KBM-7 (cell line): ENCODE results near the gene ZFP2.

Experiments used
- DNase-seq: peaks from one replicate; pipeline ENCODE4 v3.0.0-alpha.2; 2015
- in situ Hi-C: fragments of 300-500 bp; cut with MboI; formaldehyde crosslinking; loops from 2 replicates; pipeline ENCODE4 v1.14.3; 2020; ENCODE audit warnings: low sequenced_read_pairs, low pct_unique_long_range_greater_than_20kb, mixed read lengths

Gene ZFP2

GRCh38 chr5:178941361-178941760, 45.6 kb downstream of the ZFP2 start:
- no peak for DNase-seq
- in situ Hi-C loops = no loop called here

DNA sequence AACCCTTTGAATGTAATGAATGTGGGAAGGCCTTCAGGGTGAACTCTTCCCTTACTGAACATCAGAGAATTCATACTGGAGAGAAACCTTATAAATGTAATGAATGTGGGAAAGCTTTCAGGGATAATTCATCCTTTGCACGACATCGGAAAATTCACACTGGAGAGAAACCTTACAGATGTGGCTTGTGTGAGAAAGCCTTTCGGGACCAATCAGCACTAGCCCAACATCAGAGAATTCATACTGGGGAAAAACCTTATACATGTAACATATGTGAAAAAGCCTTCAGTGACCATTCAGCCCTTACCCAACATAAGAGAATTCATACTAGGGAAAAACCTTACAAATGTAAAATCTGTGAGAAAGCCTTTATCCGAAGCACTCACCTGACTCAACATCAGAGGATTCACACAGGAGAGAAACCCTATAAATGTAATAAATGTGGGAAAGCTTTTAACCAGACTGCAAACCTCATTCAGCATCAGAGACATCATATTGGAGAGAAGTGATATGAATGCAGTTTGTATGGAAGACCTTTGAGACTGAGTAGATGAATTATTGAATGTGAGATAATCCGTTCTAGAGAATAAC, 69.8 kb downstream of the ZFP2 start:
- no peak for DNase-seq
- in situ Hi-C loops = no loop called here

- DNase-seq = no peak
- in situ Hi-C loops = no loop called here
Measured at GRCh38 chr5:178981381-178981780, 85.7 kb downstream of the ZFP2 start.
